Mesenteric fat pad (tissue), 1 donor: ENCODE measurements around the gene EFCAB12. TPM values are rescaled to one million over a fixed set of nuclear protein-coding genes. Genes with fewer than 3 reads are reported as not detected.

Experiments
- DNase-seq: peaks from one replicate; pipeline ENCODE4 v3.0.0-alpha.2; 2020; ENCODE audit warnings: low spot score
- long read RNA-seq: library from polyadenylated mRNA; unstranded; transcript quantifications from one replicate; pipeline ENCODE4 v2.0.0, GENCODE V29; 2020
- total RNA-seq: library from RNA; stranded (reverse); fragmentation: NEBNext Ultra II Directional; extraction: Animal tissue kit (Norgen Biotek cat#: 25700); gene quantifications from one replicate; pipeline ENCODE4 v1.2.1, GENCODE V29; 2021
- donor health status: DM: yes; HTN: yes; CAD: no.

The EFCAB12 gene
- 1.1 TPM for total RNA-seq
- long read RNA-seq, partial matches to known transcripts: 6 of 6 reads
- long read RNA-seq, other reads (novel, unspliced or antisense): 0 of 6 reads

- peak; percentile 99 for DNase-seq
Measured at GRCh38 chr3:129428376-129429079, at the start of gene EFCAB12. EFCAB12 (minus strand) TSS chr3:129428636; CDS start chr3:129428488, 148 bp downstream.

- DNase-seq: no peak
Measured at GRCh38 chr3:129476586-129476985, 48.1 kb upstream of the EFCAB12 start.

GRCh38 chr3:129475863-129476262 is 47.4 kb upstream of the EFCAB12 start:
- DNase-seq: no peak

GRCh38 chr3:129474984-129475804 is 46.8 kb upstream of the EFCAB12 start:
- no peak for DNase-seq

- DNase-seq: no peak
Measured at GRCh38 chr3:129473769-129474152, 45.3 kb upstream of the EFCAB12 start.

GRCh38 chr3:129473067-129473768 is 44.8 kb upstream of the EFCAB12 start:
- no peak for DNase-seq

GRCh38 chr3:129470861-129471260 is 42.4 kb upstream of the EFCAB12 start:
- DNase-seq: no peak

- no peak for DNase-seq
Measured at GRCh38 chr3:129469026-129469425, 40.6 kb upstream of the EFCAB12 start.

- DNase-seq: no peak
Measured at GRCh38 chr3:129467932-129468331, 39.5 kb upstream of the EFCAB12 start.

- DNase-seq: no peak
Measured at GRCh38 chr3:129463716-129464115, 35.3 kb upstream of the EFCAB12 start.

- DNase-seq: no peak
Measured at GRCh38 chr3:129463094-129463493, 34.7 kb upstream of the EFCAB12 start.

GRCh38 chr3:129462361-129462968 is 34.0 kb upstream of the EFCAB12 start:
- no peak for DNase-seq

GRCh38 chr3:129461461-129462146 is 33.2 kb upstream of the EFCAB12 start:
- DNase-seq: no peak

GRCh38 chr3:129461022-129461421 is 32.6 kb upstream of the EFCAB12 start:
- DNase-seq: no peak

GRCh38 chr3:129460572-129460971 is 32.1 kb upstream of the EFCAB12 start:
- DNase-seq: no peak

GRCh38 chr3:129460155-129460554 is 31.7 kb upstream of the EFCAB12 start:
- no peak for DNase-seq

- no peak for DNase-seq
Measured at GRCh38 chr3:129453732-129454131, 25.3 kb upstream of the EFCAB12 start.

GRCh38 chr3:129449279-129450115 is 21.1 kb upstream of the EFCAB12 start:
- no peak for DNase-seq

GRCh38 chr3:129448186-129448895 is 19.9 kb upstream of the EFCAB12 start:
- DNase-seq: no peak
